DMS153 treated with DMSO at 0.1 percent for 48 hours (cell line): ENCODE results near the gene CENPQ.
A peak's percentile ranks its signal among the peaks of the same experiment; 100 is the strongest.

Source experiments
- DNase-seq: peaks from one replicate; lab custom pipeline; 2025; ENCODE audit not compliant: unreplicated experiment; lab: John Stamatoyannopoulos, UW

CENPQ gene

GRCh38 chr6:49539102-49539501, 75.9 kb downstream of the CENPQ start:
- DNase-seq = no peak

- DNase-seq = no peak
Measured at GRCh38 chr6:49540614-49541013, 77.4 kb downstream of the CENPQ start.

- DNase-seq = peak; percentile 42
Measured at GRCh38 chr6:49541210-49541724, 78.1 kb downstream of the CENPQ start.

- DNase-seq = no peak
Measured at GRCh38 chr6:49541936-49542335, 78.8 kb downstream of the CENPQ start.
